ENCODE measurements around the gene RPS6KA2. TPM values are rescaled to one million over a fixed set of nuclear protein-coding genes. Genes with fewer than 3 reads are reported as not detected.

Gene RPS6KA2
- total RNA-seq, 4 donors from 2014 or later: 12.1 to 116 (median 26.4) TPM

GRCh38 chr6:166487148-166487547 is 139.9 kb downstream of the RPS6KA2 start:
- peaks cover 0 to 10% (median 0%) of the 10 kb centered on the region in 3 donors for H3K36me3 ChIP-seq
- DNase-seq: peak in 2 of 3 donors; percentile 37 to 45
- H3K9me3 ChIP-seq: no peaks in the 10 kb centered on the region
- H3K27ac ChIP-seq: peak overlapping the region in 2 of 4 donors; percentile 28 to 52
- H3K4me1 ChIP-seq: peaks cover 0 to 6% (median 0%) of the 10 kb centered on the region in 4 donors
- no peak overlapping the region for H3K4me3 ChIP-seq
- no peaks in the 10 kb centered on the region for H3K27me3 ChIP-seq
- TF ChIP-seq POLR2A (IDR thresholded peaks at IDR 0.05) (no peak), CTCF (IDR thresholded peaks at IDR 0.05) (no peak)

GRCh38 chr6:166486536-166486880 is 140.5 kb downstream of the RPS6KA2 start:
- TF ChIP-seq POLR2A (IDR thresholded peaks at IDR 0.05) (no peak), CTCF (IDR thresholded peaks at IDR 0.05) (no peak)
- H3K27ac ChIP-seq: no peak overlapping the region

GRCh38 chr6:166485651-166486535 is 141.2 kb downstream of the RPS6KA2 start:
- Histone ChIP-seq H3K4me3 (no peak overlapping the region), H3K36me3 (peaks cover 0 to 10% (median 0%) of the 10 kb centered on the region in 3 donors), H3K27me3 (no peaks in the 10 kb centered on the region), H3K27ac (no peak overlapping the region), H3K4me1 (peaks cover 0 to 6% (median 0%) of the 10 kb centered on the region in 4 donors), H3K9me3 (no peaks in the 10 kb centered on the region)
- TF ChIP-seq POLR2A (IDR thresholded peaks at IDR 0.05) (no peak), CTCF (IDR thresholded peaks at IDR 0.05) (no peak)
- peak in 1 of 3 donors; percentile 43 for DNase-seq

More at GRCh38 chr6:166486536-166486880, 140.5 kb downstream of the RPS6KA2 start:
- no peak overlapping the region for H3K4me3 ChIP-seq
- no peaks in the 10 kb centered on the region for H3K9me3 ChIP-seq
- no peak for DNase-seq
- H3K4me1 ChIP-seq: peaks cover 0 to 6% (median 0%) of the 10 kb centered on the region in 4 donors
- no peaks in the 10 kb centered on the region for H3K27me3 ChIP-seq
- peaks cover 0 to 10% (median 0%) of the 10 kb centered on the region in 3 donors for H3K36me3 ChIP-seq

- TF ChIP-seq CTCF (IDR thresholded peaks at IDR 0.05) (no peak), POLR2A (IDR thresholded peaks at IDR 0.05) (no peak)
- Histone ChIP-seq H3K27me3 (no peaks in the 10 kb centered on the region), H3K36me3 (peaks cover 0 to 10% (median 0%) of the 10 kb centered on the region in 3 donors), H3K9me3 (no peaks in the 10 kb centered on the region), H3K4me1 (peaks cover 0 to 6% (median 0%) of the 10 kb centered on the region in 4 donors), H3K4me3 (no peak overlapping the region), H3K27ac (no peak overlapping the region)
- no peak for DNase-seq
Observed at GRCh38 chr6:166484863-166485262, 142.2 kb downstream of the RPS6KA2 start.

- TF ChIP-seq CTCF (IDR thresholded peaks at IDR 0.05) (no peak), POLR2A (IDR thresholded peaks at IDR 0.05) (no peak)
Observed at GRCh38 chr6:166483573-166484250, 143.3 kb downstream of the RPS6KA2 start.

More at GRCh38 chr6:166483573-166484250, 143.3 kb downstream of the RPS6KA2 start:
- Histone ChIP-seq H3K4me3 (no peak overlapping the region), H3K27me3 (no peaks in the 10 kb centered on the region), H3K27ac (no peak overlapping the region), H3K9me3 (no peaks in the 10 kb centered on the region), H3K36me3 (peaks cover 0 to 10% (median 0%) of the 10 kb centered on the region in 3 donors), H3K4me1 (peaks cover 0 to 4% (median 0%) of the 10 kb centered on the region in 4 donors)
- DNase-seq: no peak

Data from Peyer's patch (tissue), 4 donors.